ENCODE data around the gene NOX3.

DNA sequence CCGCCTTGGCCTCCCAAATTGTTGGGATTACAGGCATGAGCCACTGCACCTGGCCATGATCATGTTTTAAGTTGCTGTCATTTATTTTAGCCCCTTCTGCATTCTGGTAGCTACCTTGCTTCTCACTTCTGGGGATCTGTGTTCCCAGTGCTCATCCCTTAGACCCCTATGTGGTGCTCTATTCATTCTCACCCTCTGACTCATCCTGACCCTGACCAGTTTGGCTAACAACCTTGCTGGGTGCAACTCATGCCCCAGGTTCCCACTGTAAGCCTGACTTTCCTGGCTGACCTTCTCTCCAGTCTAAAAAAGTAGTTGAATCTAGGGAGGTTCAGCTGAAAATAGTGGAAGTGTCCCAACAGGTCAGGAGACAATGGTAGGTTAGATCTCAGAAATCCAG lies 47.4 kb downstream of the NOX3 start:
- TF ChIP-seq, protein P1, sequence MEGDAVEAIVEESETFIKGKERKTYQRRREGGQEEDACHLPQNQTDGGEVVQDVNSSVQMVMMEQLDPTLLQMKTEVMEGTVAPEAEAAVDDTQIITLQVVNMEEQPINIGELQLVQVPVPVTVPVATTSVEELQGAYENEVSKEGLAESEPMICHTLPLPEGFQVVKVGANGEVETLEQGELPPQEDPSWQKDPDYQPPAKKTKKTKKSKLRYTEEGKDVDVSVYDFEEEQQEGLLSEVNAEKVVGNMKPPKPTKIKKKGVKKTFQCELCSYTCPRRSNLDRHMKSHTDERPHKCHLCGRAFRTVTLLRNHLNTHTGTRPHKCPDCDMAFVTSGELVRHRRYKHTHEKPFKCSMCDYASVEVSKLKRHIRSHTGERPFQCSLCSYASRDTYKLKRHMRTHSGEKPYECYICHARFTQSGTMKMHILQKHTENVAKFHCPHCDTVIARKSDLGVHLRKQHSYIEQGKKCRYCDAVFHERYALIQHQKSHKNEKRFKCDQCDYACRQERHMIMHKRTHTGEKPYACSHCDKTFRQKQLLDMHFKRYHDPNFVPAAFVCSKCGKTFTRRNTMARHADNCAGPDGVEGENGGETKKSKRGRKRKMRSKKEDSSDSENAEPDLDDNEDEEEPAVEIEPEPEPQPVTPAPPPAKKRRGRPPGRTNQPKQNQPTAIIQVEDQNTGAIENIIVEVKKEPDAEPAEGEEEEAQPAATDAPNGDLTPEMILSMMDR (conservative IDR thresholded peaks at IDR 0.05; ENCODE audit: low read length) = no peak
- no peak for TF ChIP-seq EZH2phosphoT487 (IDR thresholded peaks at IDR 0.05; ENCODE audit: borderline replicate concordance)
